Gastrocnemius medialis (tissue), 4 donors: Measurements from ENCODE around the gene TLR7.

Source experiments
- POLR2A ChIP-seq, 2 donors: fragments of 450-650 bp; IDR thresholded peaks; one replicate each; pipeline ENCODE4 v1.6.1; 2017; ENCODE audit warnings: antibody characterized with exemption in 2 of 2, mild to moderate bottlenecking in 2 of 2, moderate library complexity in 2 of 2
- TF ChIP-seq, protein P1 (sequence below), 5 experiments: fragments of 450-650 bp in 3 of 5; fragments of 200-600 bp in 2 of 5; sonication (generic) in 2 of 5; IDR thresholded peaks in 4 of 5; conservative IDR thresholded peaks in 1 of 5; 1 replicate in 4 of 5; 2 replicates in 1 of 5; pipeline ENCODE4 v1.5.1; 2016 to 2019; ENCODE audit warnings: antibody characterized with exemption in 5 of 5, mild to moderate bottlenecking in 3 of 5, moderate library complexity in 3 of 5

DNA sequence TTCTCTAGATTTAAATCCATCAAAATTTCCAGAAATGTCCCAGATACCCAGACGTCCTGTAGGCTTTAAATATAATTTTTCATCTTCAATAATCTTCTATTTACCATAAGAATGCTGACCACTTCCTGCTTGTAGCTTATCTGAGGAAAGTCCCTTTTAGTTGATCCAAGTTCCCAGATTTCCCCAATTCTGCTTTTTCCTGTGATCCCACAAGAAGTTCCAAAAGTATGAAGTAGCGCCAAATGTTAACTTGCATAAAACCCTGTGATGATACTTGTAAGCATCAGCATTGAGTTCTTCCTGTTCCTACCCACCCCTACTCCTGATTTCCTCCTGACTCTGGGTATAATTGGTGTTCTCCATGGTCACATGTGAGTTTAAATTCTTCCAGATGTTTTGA is 29.0 kb downstream of the TLR7 start:
- TF ChIP-seq, protein P1, sequence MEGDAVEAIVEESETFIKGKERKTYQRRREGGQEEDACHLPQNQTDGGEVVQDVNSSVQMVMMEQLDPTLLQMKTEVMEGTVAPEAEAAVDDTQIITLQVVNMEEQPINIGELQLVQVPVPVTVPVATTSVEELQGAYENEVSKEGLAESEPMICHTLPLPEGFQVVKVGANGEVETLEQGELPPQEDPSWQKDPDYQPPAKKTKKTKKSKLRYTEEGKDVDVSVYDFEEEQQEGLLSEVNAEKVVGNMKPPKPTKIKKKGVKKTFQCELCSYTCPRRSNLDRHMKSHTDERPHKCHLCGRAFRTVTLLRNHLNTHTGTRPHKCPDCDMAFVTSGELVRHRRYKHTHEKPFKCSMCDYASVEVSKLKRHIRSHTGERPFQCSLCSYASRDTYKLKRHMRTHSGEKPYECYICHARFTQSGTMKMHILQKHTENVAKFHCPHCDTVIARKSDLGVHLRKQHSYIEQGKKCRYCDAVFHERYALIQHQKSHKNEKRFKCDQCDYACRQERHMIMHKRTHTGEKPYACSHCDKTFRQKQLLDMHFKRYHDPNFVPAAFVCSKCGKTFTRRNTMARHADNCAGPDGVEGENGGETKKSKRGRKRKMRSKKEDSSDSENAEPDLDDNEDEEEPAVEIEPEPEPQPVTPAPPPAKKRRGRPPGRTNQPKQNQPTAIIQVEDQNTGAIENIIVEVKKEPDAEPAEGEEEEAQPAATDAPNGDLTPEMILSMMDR (IDR thresholded peaks at IDR 0.05 in 4 of 5, conservative IDR thresholded peaks at IDR 0.05 in 1 of 5), result no peak
- no peak for TF ChIP-seq POLR2A (IDR thresholded peaks at IDR 0.05)
